Left ventricle myocardium inferior (tissue), 1 donor: Measurements from ENCODE around the gene ANKRD16. TPM values are rescaled to one million over a fixed set of nuclear protein-coding genes. Genes with fewer than 3 reads are reported as not detected.

Experiments
- DNase-seq: peaks from one replicate; pipeline ENCODE4 v3.0.0-alpha.2; 2020
- H3K27ac ChIP-seq: fragments of 200-600 bp; replicated peaks from 2 replicates; pipeline ENCODE4 v1.8.0; 2021
- H3K27me3 ChIP-seq: fragments of 200-600 bp; 2 replicates; pipeline ENCODE4 v1.8.0; 2021; ENCODE audit warnings: low read depth
- H3K36me3 ChIP-seq: fragments of 200-600 bp; 2 replicates; pipeline ENCODE4 v1.8.0; 2021
- H3K4me1 ChIP-seq: fragments of 200-600 bp; 2 replicates; pipeline ENCODE4 v1.8.0; 2021
- H3K4me3 ChIP-seq: fragments of 200-600 bp; 2 replicates; pipeline ENCODE4 v1.8.0; 2021; ENCODE audit warnings: mild to moderate bottlenecking, moderate library complexity
- H3K9me3 ChIP-seq: fragments of 200-600 bp; replicated peaks from 2 replicates; pipeline ENCODE4 v1.8.0; 2021
- intact Hi-C: fragments of 100-400 bp; cut with micrococcal nuclease; formaldehyde crosslinking; loops from one replicate; pipeline ENCODE4 v1.11.0; 2022
- total RNA-seq: library from RNA; stranded (reverse); fragmentation: NEBNext Ultra II Directional; extraction: Animal tissue kit (Norgen Biotek cat#: 25700); gene quantifications from one replicate; pipeline ENCODE4 v1.2.1, GENCODE V29; 2021
- TF ChIP-seq, protein P1 (sequence below): fragments of 200-600 bp; IDR thresholded peaks from 2 replicates; pipeline ENCODE4 v1.8.0; 2021; ENCODE audit warnings: antibody characterized with exemption, mild to moderate bottlenecking, borderline replicate concordance
- donor health status: DM: no; HTN: yes; CAD: no; lungs with severe emphysema.

The ANKRD16 gene
- total RNA-seq, 1 donor from 2014 or later: 2.3 TPM

GRCh38 chr10:5893321-5893720 lies 3.6 kb upstream of the ANKRD16 start:
- intact Hi-C loops: no loop called here
- H3K4me3 ChIP-seq: peak overlapping the region; percentile 90
- H3K9me3 ChIP-seq: peaks cover 10% of the 10 kb centered on the region
- H3K27ac ChIP-seq: peak overlapping the region; percentile 93
- no peaks in the 10 kb centered on the region for H3K27me3 ChIP-seq
- TF ChIP-seq, protein P1, sequence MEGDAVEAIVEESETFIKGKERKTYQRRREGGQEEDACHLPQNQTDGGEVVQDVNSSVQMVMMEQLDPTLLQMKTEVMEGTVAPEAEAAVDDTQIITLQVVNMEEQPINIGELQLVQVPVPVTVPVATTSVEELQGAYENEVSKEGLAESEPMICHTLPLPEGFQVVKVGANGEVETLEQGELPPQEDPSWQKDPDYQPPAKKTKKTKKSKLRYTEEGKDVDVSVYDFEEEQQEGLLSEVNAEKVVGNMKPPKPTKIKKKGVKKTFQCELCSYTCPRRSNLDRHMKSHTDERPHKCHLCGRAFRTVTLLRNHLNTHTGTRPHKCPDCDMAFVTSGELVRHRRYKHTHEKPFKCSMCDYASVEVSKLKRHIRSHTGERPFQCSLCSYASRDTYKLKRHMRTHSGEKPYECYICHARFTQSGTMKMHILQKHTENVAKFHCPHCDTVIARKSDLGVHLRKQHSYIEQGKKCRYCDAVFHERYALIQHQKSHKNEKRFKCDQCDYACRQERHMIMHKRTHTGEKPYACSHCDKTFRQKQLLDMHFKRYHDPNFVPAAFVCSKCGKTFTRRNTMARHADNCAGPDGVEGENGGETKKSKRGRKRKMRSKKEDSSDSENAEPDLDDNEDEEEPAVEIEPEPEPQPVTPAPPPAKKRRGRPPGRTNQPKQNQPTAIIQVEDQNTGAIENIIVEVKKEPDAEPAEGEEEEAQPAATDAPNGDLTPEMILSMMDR: no peak
- H3K4me1 ChIP-seq: peaks cover 83% of the 10 kb centered on the region
- H3K36me3 ChIP-seq: peaks cover 39% of the 10 kb centered on the region
- no peak for DNase-seq

DNA sequence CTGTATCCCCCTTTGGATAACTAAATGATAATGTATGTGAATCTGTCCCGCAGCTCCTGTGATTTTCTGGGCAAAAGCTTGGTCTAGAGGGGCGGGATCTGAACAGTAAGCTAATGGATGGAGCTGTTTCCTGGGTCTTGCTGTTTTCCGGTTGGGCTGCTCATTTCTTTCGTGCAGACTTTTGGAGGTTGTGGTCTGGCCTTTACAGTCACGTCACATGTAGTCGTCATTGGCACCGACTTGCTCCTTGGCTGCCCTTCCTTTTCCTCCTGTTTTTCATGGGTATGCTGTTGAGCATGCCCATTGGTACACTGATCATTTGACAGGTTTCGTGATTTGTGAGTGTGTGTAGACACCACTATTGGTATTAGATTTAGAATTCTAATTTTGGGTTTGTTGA lies 2.3 kb upstream of the ANKRD16 start:
- Histone ChIP-seq H3K4me3 (peak overlapping the region; percentile 90), H3K27ac (peak overlapping the region; percentile 93), H3K36me3 (peaks cover 30% of the 10 kb centered on the region), H3K4me1 (peaks cover 85% of the 10 kb centered on the region), H3K27me3 (no peaks in the 10 kb centered on the region), H3K9me3 (no peaks in the 10 kb centered on the region)
- no peak for DNase-seq
- TF ChIP-seq, protein P1: no peak
- intact Hi-C loops: no loop called here

- no peaks in the 10 kb centered on the region for H3K9me3 ChIP-seq
- peaks cover 76% of the 10 kb centered on the region for H3K4me1 ChIP-seq
- H3K36me3 ChIP-seq: peaks cover 31% of the 10 kb centered on the region
- intact Hi-C loops: no loop called here
- H3K4me3 ChIP-seq: peak overlapping the region; percentile 90
- TF ChIP-seq, protein P1: no peak
- no peaks in the 10 kb centered on the region for H3K27me3 ChIP-seq
- no peak for DNase-seq
- H3K27ac ChIP-seq: peak overlapping the region; percentile 93
Measured at GRCh38 chr10:5891009-5891408, 1.3 kb upstream of the ANKRD16 start.

- DNase-seq: no peak
- Histone ChIP-seq H3K27me3 (no peaks in the 10 kb centered on the region), H3K27ac (peak overlapping the region; percentile 93), H3K4me3 (peak overlapping the region; percentile 90), H3K36me3 (peaks cover 30% of the 10 kb centered on the region), H3K4me1 (peaks cover 71% of the 10 kb centered on the region), H3K9me3 (no peaks in the 10 kb centered on the region)
- intact Hi-C loops: no loop called here
- TF ChIP-seq, protein P1: no peak
Measured at GRCh38 chr10:5890452-5890915, 791 bp upstream of the ANKRD16 start.

- intact Hi-C loops: no loop called here
- Histone ChIP-seq H3K4me1 (peaks cover 62% of the 10 kb centered on the region), H3K27ac (peak overlapping the region; percentile 93)
Measured at GRCh38 chr10:5888843-5889623, 660 bp downstream of the ANKRD16 start.

More at GRCh38 chr10:5888843-5889623, 660 bp downstream of the ANKRD16 start:
- peak overlapping the region; percentile 90 for H3K4me3 ChIP-seq
- DNase-seq: peak; percentile 24
- H3K36me3 ChIP-seq: peaks cover 30% of the 10 kb centered on the region
- TF ChIP-seq, protein P1: peak; percentile 13
- no peaks in the 10 kb centered on the region for H3K9me3 ChIP-seq
- H3K27me3 ChIP-seq: no peaks in the 10 kb centered on the region
